ENCODE data around the gene TTC3. TPM values are rescaled to one million over a fixed set of nuclear protein-coding genes. Genes with fewer than 3 reads are reported as not detected.
"Not testable (repeated sequence)": the region's sequence is repeated elsewhere in the genome, so short reads cannot be mapped to it uniquely, and the experiment has no call there.

The TTC3 gene
- total RNA-seq, 1 donor from 2014 or later = 60.9 TPM

DNA sequence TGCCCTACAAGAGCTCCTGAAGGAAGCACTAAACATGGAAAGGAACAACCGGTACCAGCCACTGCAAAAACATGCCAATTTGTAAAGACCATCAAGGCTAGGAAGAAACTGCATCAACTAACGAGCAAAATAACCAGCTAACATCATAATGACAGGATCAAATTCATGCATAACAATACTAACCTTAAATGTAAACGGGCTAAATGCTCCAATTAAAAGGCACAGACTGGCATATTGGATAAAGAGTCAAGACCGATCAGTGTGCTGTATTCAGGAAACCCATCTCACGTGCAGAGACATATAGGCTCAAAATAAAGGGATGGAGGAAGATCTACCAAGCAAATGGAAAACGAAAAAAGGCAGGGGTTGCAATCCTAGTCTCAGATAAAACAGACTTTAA is 38.0 kb downstream of the TTC3 start:
- H3K36me3 Mint-ChIP-seq (ENCODE audit: low read depth) = peaks cover 38% of the 10 kb centered on the region

DNA sequence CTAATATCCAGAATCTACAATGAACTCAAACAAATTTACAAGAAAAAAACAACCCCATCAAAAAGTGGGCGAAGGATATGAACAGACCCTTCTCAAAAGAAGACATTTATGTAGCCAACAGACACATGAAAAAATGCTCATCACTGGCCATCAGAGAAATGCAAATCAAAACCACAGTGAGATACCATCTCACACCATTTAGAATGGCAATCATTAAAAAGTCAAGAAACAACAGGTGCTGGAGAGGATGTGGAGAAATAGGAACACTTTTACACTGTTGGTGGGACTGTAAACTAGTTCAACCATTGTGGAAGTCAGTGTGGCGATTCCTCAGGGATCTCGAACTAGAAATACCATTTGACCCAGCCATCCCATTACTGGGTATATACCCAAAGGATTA is 41.2 kb downstream of the TTC3 start:
- intact Hi-C loops (cut with micrococcal nuclease); H3K27ac Mint-ChIP-seq; H3K4me3 Mint-ChIP-seq (ENCODE audit: low read depth); DNase-seq (ENCODE audit: low spot score); H3K27me3 Mint-ChIP-seq (ENCODE audit: low read depth): not testable (repeated sequence)
- H3K9me3 Mint-ChIP-seq = peaks cover 18% of the 10 kb centered on the region
- peaks cover 29% of the 10 kb centered on the region for H3K36me3 Mint-ChIP-seq (ENCODE audit: low read depth)
- H3K4me1 Mint-ChIP-seq (ENCODE audit: low read depth) = peaks cover 23% of the 10 kb centered on the region

More for the DNA sequence above, 38.0 kb downstream of the TTC3 start:
- DNase-seq (ENCODE audit: low spot score); intact Hi-C loops (cut with micrococcal nuclease); H3K4me1 Mint-ChIP-seq (ENCODE audit: low read depth); H3K4me3 Mint-ChIP-seq (ENCODE audit: low read depth); H3K27ac Mint-ChIP-seq; H3K27me3 Mint-ChIP-seq (ENCODE audit: low read depth): not testable (repeated sequence)
- H3K9me3 Mint-ChIP-seq = peaks cover 32% of the 10 kb centered on the region

DNA sequence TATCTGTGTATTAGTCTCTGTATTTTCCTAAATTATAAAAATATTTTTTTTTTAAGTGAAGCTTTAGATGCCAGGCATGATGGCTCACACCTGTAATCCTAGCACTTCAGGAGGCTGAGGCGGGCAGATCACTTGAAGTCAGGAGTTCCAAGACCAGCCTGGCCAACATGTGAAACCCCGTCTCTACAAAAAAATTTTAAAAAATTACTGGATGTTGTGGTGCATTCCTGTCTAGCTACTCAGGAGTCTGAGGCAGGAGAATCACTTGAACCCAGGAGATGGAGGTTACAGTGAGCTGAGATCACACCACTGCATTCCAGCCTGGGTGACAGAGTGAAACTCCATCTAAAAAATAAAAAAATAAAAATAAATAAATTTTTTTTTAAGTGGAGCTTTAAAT is 43.4 kb downstream of the TTC3 start:
- H3K27ac Mint-ChIP-seq; intact Hi-C loops (cut with micrococcal nuclease); H3K4me3 Mint-ChIP-seq (ENCODE audit: low read depth); DNase-seq (ENCODE audit: low spot score); H3K27me3 Mint-ChIP-seq (ENCODE audit: low read depth); H3K9me3 Mint-ChIP-seq: not testable (repeated sequence)
- peaks cover 35% of the 10 kb centered on the region for H3K4me1 Mint-ChIP-seq (ENCODE audit: low read depth)
- peaks cover 22% of the 10 kb centered on the region for H3K36me3 Mint-ChIP-seq (ENCODE audit: low read depth)

GRCh38 chr21:37117204-37117603 is 44.1 kb downstream of the TTC3 start:
- no peaks in the 10 kb centered on the region for H3K27me3 Mint-ChIP-seq (ENCODE audit: low read depth)
- intact Hi-C loops (cut with micrococcal nuclease) = no loop called here
- H3K27ac Mint-ChIP-seq = no peak overlapping the region
- H3K4me3 Mint-ChIP-seq (ENCODE audit: low read depth) = no peak overlapping the region
- H3K36me3 Mint-ChIP-seq (ENCODE audit: low read depth) = peaks cover 19% of the 10 kb centered on the region
- H3K4me1 Mint-ChIP-seq (ENCODE audit: low read depth) = peaks cover 35% of the 10 kb centered on the region
- peaks cover 2% of the 10 kb centered on the region for H3K9me3 Mint-ChIP-seq
- no peak for DNase-seq (ENCODE audit: low spot score)

GRCh38 chr21:37118187-37118826 is 45.3 kb downstream of the TTC3 start:
- intact Hi-C loops (cut with micrococcal nuclease) = loop anchor here (2.0 kb wide), 1 partner anchor 46 kb away; the partner anchor contains the start of genes PIGP and TTC3
- Mint-ChIP-seq H3K4me1 (ENCODE audit: low read depth) (peaks cover 35% of the 10 kb centered on the region), H3K36me3 (ENCODE audit: low read depth) (peaks cover 23% of the 10 kb centered on the region), H3K27me3 (ENCODE audit: low read depth) (no peaks in the 10 kb centered on the region), H3K4me3 (ENCODE audit: low read depth) (no peak overlapping the region), H3K9me3 (no peaks in the 10 kb centered on the region), H3K27ac (no peak overlapping the region)
- no peak for DNase-seq (ENCODE audit: low spot score)

DNA sequence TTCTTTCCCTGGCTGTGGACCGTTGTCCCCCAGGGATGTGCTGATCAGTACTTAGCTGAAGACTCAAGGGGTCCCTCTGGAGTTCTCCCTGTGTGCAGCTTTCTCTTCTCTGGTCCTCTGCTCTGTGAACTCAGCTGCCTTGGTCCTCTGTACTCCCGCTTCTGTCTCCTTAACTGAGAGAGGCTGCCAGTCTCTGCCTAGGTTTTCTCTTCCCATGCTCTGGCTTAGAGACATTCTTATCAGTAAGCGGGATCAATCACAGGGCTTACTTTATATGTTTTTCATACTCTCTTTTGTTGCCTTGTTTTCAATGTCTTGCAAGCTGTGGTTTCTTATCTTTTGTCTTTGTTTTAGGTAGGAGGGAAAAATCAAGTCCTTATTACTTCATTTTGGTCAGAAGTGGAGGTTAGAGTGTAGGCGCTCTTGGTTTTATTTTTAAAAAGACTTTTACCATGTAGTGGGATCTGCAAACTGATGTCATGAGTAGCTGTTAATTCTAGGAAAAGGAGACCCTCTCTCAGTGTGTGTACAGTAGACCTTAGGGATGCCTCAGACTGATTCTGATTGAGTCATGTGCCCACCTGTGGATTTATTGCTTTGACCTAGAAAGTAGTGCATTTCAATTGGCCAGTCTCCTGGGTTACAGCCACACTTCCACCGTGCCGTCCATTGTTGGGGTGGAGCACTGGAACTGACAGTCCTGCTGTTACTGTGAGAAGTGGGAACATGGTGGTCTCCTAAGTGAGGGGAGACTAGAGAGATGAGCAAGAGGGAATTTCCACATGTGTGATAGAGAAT is 46.6 kb downstream of the TTC3 start:
- Mint-ChIP-seq H3K9me3 (no peaks in the 10 kb centered on the region), H3K4me1 (ENCODE audit: low read depth) (peaks cover 35% of the 10 kb centered on the region), H3K36me3 (ENCODE audit: low read depth) (peaks cover 26% of the 10 kb centered on the region), H3K27ac (peak overlapping the region; percentile 79), H3K4me3 (ENCODE audit: low read depth) (peak overlapping the region; percentile 35), H3K27me3 (ENCODE audit: low read depth) (no peaks in the 10 kb centered on the region)
- intact Hi-C loops (cut with micrococcal nuclease) = loop anchor here (2.0 kb wide), 1 partner anchor 47 kb away; the partner anchor contains the start of genes PIGP and TTC3
- no peak for DNase-seq (ENCODE audit: low spot score)

GRCh38 chr21:37128076-37128475 is 55.0 kb downstream of the TTC3 start:
- peaks cover 2% of the 10 kb centered on the region for H3K4me1 Mint-ChIP-seq (ENCODE audit: low read depth)
- no peak overlapping the region for H3K4me3 Mint-ChIP-seq (ENCODE audit: low read depth)
- H3K27ac Mint-ChIP-seq = no peak overlapping the region
- no peaks in the 10 kb centered on the region for H3K9me3 Mint-ChIP-seq
- intact Hi-C loops (cut with micrococcal nuclease) = no loop called here
- no peak for DNase-seq (ENCODE audit: low spot score)
- no peaks in the 10 kb centered on the region for H3K27me3 Mint-ChIP-seq (ENCODE audit: low read depth)
- peaks cover 52% of the 10 kb centered on the region for H3K36me3 Mint-ChIP-seq (ENCODE audit: low read depth)

GRCh38 chr21:37130971-37131370 is 57.9 kb downstream of the TTC3 start:
- intact Hi-C loops (cut with micrococcal nuclease) = no loop called here

GRCh38 chr21:37136261-37136660 is 63.2 kb downstream of the TTC3 start:
- Mint-ChIP-seq H3K9me3 (peaks cover 4% of the 10 kb centered on the region), H3K27ac (no peak overlapping the region), H3K36me3 (ENCODE audit: low read depth) (peaks cover 58% of the 10 kb centered on the region), H3K27me3 (ENCODE audit: low read depth) (no peaks in the 10 kb centered on the region), H3K4me1 (ENCODE audit: low read depth) (peaks cover 21% of the 10 kb centered on the region), H3K4me3 (ENCODE audit: low read depth) (peak overlapping the region; percentile 13)
- DNase-seq (ENCODE audit: low spot score) = no peak
- intact Hi-C loops (cut with micrococcal nuclease) = no loop called here

More at GRCh38 chr21:37130971-37131370, 57.9 kb downstream of the TTC3 start:
- peaks cover 55% of the 10 kb centered on the region for H3K36me3 Mint-ChIP-seq (ENCODE audit: low read depth)
- no peak overlapping the region for H3K27ac Mint-ChIP-seq
- no peak for DNase-seq (ENCODE audit: low spot score)
- H3K27me3 Mint-ChIP-seq (ENCODE audit: low read depth) = no peaks in the 10 kb centered on the region
- no peaks in the 10 kb centered on the region for H3K9me3 Mint-ChIP-seq
- no peak overlapping the region for H3K4me3 Mint-ChIP-seq (ENCODE audit: low read depth)
- H3K4me1 Mint-ChIP-seq (ENCODE audit: low read depth) = peaks cover 10% of the 10 kb centered on the region

GRCh38 chr21:37136744-37137143 is 63.7 kb downstream of the TTC3 start:
- Mint-ChIP-seq H3K27ac (no peak overlapping the region), H3K27me3 (ENCODE audit: low read depth) (no peaks in the 10 kb centered on the region), H3K9me3 (peaks cover 4% of the 10 kb centered on the region), H3K36me3 (ENCODE audit: low read depth) (peaks cover 56% of the 10 kb centered on the region), H3K4me1 (ENCODE audit: low read depth) (peaks cover 19% of the 10 kb centered on the region), H3K4me3 (ENCODE audit: low read depth) (no peak overlapping the region)
- intact Hi-C loops (cut with micrococcal nuclease) = no loop called here
- no peak for DNase-seq (ENCODE audit: low spot score)

DNA sequence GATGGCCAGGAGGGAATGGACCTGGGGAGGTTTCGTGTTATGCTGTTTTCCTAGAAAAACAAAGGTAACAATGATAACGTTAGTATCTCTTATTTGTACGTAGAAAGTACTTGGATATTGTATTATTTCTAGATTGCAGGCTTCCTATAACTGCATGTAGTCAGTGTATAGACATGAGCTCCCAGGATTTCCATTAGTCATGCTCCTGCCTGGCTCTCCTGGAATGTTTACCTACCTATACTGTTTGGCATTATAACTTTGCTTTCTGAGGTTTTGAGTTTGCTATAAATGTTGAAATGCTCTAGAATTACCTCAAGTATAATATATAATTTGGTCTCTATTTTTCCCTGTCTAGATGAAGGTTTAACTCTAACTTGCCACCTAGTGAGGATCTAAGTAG is 66.1 kb downstream of the TTC3 start:
- no peaks in the 10 kb centered on the region for H3K27me3 Mint-ChIP-seq (ENCODE audit: low read depth)
- peaks cover 58% of the 10 kb centered on the region for H3K36me3 Mint-ChIP-seq (ENCODE audit: low read depth)
- peaks cover 19% of the 10 kb centered on the region for H3K4me1 Mint-ChIP-seq (ENCODE audit: low read depth)
- intact Hi-C loops (cut with micrococcal nuclease) = no loop called here
- H3K4me3 Mint-ChIP-seq (ENCODE audit: low read depth) = no peak overlapping the region
- no peak for DNase-seq (ENCODE audit: low spot score)
- H3K9me3 Mint-ChIP-seq = peaks cover 7% of the 10 kb centered on the region
- no peak overlapping the region for H3K27ac Mint-ChIP-seq

GRCh38 chr21:37139902-37140301 is 66.8 kb downstream of the TTC3 start:
- intact Hi-C loops (cut with micrococcal nuclease) = no loop called here
- Mint-ChIP-seq H3K36me3 (ENCODE audit: low read depth) (peaks cover 65% of the 10 kb centered on the region), H3K9me3 (peaks cover 7% of the 10 kb centered on the region), H3K4me1 (ENCODE audit: low read depth) (peaks cover 19% of the 10 kb centered on the region), H3K27me3 (ENCODE audit: low read depth) (no peaks in the 10 kb centered on the region), H3K4me3 (ENCODE audit: low read depth) (no peak overlapping the region), H3K27ac (no peak overlapping the region)
- DNase-seq (ENCODE audit: low spot score) = no peak

DNA sequence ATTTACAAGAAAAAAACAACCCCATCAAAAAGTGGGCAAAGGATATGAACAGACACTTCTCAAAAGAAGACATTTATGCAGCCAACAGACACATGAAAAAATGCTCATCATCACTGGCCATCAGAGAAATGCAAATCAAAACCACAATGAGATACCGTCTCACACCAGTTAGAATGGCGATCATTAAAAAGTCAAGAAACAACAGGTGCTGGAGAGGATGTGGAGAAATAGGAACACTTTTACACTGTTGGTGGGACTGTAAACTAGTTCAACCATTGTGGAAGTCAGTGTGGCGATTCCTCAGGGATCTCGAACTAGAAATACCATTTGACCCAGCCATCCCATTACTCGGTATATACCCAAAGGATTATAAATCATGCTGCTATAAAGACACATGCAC is 70.3 kb downstream of the TTC3 start:
- H3K4me1 Mint-ChIP-seq (ENCODE audit: low read depth); H3K27me3 Mint-ChIP-seq (ENCODE audit: low read depth); intact Hi-C loops (cut with micrococcal nuclease); H3K9me3 Mint-ChIP-seq; H3K27ac Mint-ChIP-seq; DNase-seq (ENCODE audit: low spot score); H3K4me3 Mint-ChIP-seq (ENCODE audit: low read depth): not testable (repeated sequence)
- peaks cover 67% of the 10 kb centered on the region for H3K36me3 Mint-ChIP-seq (ENCODE audit: low read depth)

Measured in activated T-helper 2 cell treated with anti-CD3 and anti-CD28 coated beads, Interferon-gamma antibody, Interleukin-2, Interleukin-4, amounts not matched to agents 10 μg/mL and 5 μg/mL and 100 μg/mL, durations not matched to agents 14 hours and 24 hours and 36 hours (primary cell).